ENCODE measurements around the gene SVIL. TPM values are rescaled to one million over a fixed set of nuclear protein-coding genes. Genes with fewer than 3 reads are reported as not detected.
A peak's percentile ranks its signal among the peaks of the same experiment; 100 is the strongest.
"Not testable (repeated sequence)": the region's sequence is repeated elsewhere in the genome, so short reads cannot be mapped to it uniquely, and the experiment has no call there.

Gene SVIL
- total and polyA plus RNA-seq, 7 donors = 70.6 to 1,728 (median 792) TPM

- H3K9me3 ChIP-seq = no peaks in the 10 kb centered on the region
- peaks cover 85% of the 10 kb centered on the region for H3K4me1 ChIP-seq
- H3K36me3 ChIP-seq (ENCODE audit: insufficient read depth in 1 of 2, low read depth in 1 of 2) = peaks cover 0 to 43% of the 10 kb centered on the region in 2 donors
- no peaks in the 10 kb centered on the region for H3K27me3 ChIP-seq (ENCODE audit: insufficient read depth in 3 of 3, low read length in 2 of 3)
- 61 to 72% (median 66%) methylated on average over 4 of the region's 4 CpGs for WGBS, 3 donors
- DNase-seq = no peak
- H3K4me3 ChIP-seq = no peak overlapping the region
- no peak for TF ChIP-seq CTCF (IDR thresholded peaks at IDR 0.05)
- intact Hi-C loops (cut with DNase I) = no loop called here
- peak in 2 of 4 donors; percentile 11 to 14 for ATAC-seq
- peak overlapping the region; percentile 82 for H3K27ac ChIP-seq
Measured at GRCh38 chr10:29607576-29607975, 27.2 kb downstream of the SVIL start.

- intact Hi-C loops (cut with DNase I); H3K27me3 ChIP-seq (ENCODE audit: insufficient read depth in 3 of 3, low read length in 2 of 3); H3K9me3 ChIP-seq; DNase-seq; ATAC-seq; H3K4me3 ChIP-seq: not testable (repeated sequence)
- H3K36me3 ChIP-seq (ENCODE audit: insufficient read depth in 1 of 2, low read depth in 1 of 2) = peaks cover 0 to 44% of the 10 kb centered on the region in 2 donors
- peak overlapping the region; percentile 82 for H3K27ac ChIP-seq
- 28 to 49% (median 32%) methylated on average over 7 of the region's 7 CpGs for WGBS, 3 donors
- H3K4me1 ChIP-seq = peaks cover 85% of the 10 kb centered on the region
Measured at GRCh38 chr10:29606693-29607092, 28.1 kb downstream of the SVIL start.

GRCh38 chr10:29604291-29604825 is 30.4 kb downstream of the SVIL start:
- intact Hi-C loops (cut with DNase I) = no loop called here
- DNase-seq (no peak), ATAC-seq (no peak)
- TF ChIP-seq CTCF (IDR thresholded peaks at IDR 0.05) = no peak
- Histone ChIP-seq H3K4me3 (no peak overlapping the region), H3K9me3 (no peaks in the 10 kb centered on the region), H3K36me3 (ENCODE audit: insufficient read depth in 1 of 2, low read depth in 1 of 2) (peaks cover 0 to 43% of the 10 kb centered on the region in 2 donors), H3K27me3 (ENCODE audit: insufficient read depth in 3 of 3, low read length in 2 of 3) (no peaks in the 10 kb centered on the region), H3K27ac (peak overlapping the region; percentile 82), H3K4me1 (peaks cover 85% of the 10 kb centered on the region)
- 50 to 72% (median 52%) methylated on average over 9 of the region's 9 CpGs for WGBS, 3 donors

GRCh38 chr10:29603223-29603896 is 31.4 kb downstream of the SVIL start:
- intact Hi-C loops (cut with DNase I) = no loop called here
- Histone ChIP-seq H3K36me3 (ENCODE audit: insufficient read depth in 1 of 2, low read depth in 1 of 2) (peaks cover 0 to 39% of the 10 kb centered on the region in 2 donors), H3K9me3 (no peaks in the 10 kb centered on the region), H3K27ac (peak overlapping the region; percentile 82), H3K27me3 (ENCODE audit: insufficient read depth in 3 of 3, low read length in 2 of 3) (no peaks in the 10 kb centered on the region), H3K4me1 (peaks cover 87% of the 10 kb centered on the region), H3K4me3 (no peak overlapping the region)
- ATAC-seq (no peak), DNase-seq (no peak)
- WGBS, 3 donors = 46 to 60% (median 48%) methylated on average over 3 of the region's 3 CpGs
- no peak for TF ChIP-seq CTCF (IDR thresholded peaks at IDR 0.05)

- no peak for TF ChIP-seq CTCF (IDR thresholded peaks at IDR 0.05)
- intact Hi-C loops (cut with DNase I) = no loop called here
- DNase-seq (no peak), ATAC-seq (no peak)
- H3K4me3 ChIP-seq = peak overlapping the region; percentile 9
- H3K27ac ChIP-seq = peak overlapping the region; percentile 82
- no peaks in the 10 kb centered on the region for H3K27me3 ChIP-seq (ENCODE audit: insufficient read depth in 3 of 3, low read length in 2 of 3)
- H3K36me3 ChIP-seq (ENCODE audit: insufficient read depth in 1 of 2, low read depth in 1 of 2) = peaks cover 0 to 46% of the 10 kb centered on the region in 2 donors
- H3K9me3 ChIP-seq = no peaks in the 10 kb centered on the region
- peaks cover 97% of the 10 kb centered on the region for H3K4me1 ChIP-seq
- WGBS, 3 donors = 72 to 82% (median 76%) methylated on average over 6 of the region's 6 CpGs
Measured at GRCh38 chr10:29600821-29601220, 34.0 kb downstream of the SVIL start.

All from psoas muscle (tissue), 8 donors.